ENCODE data around the gene ABCC6. TPM values are rescaled to one million over a fixed set of nuclear protein-coding genes. Genes with fewer than 3 reads are reported as not detected.

Gene ABCC6
- total RNA-seq, 1 donor from 2014 or later: 2.7 TPM

GRCh38 chr16:16166949-16167348 is 56.3 kb downstream of the ABCC6 start:
- H3K9me3 Mint-ChIP-seq (ENCODE audit: unreplicated experiment): no peaks in the 10 kb centered on the region
- no peak for DNase-seq
- no peak overlapping the region for H3K4me3 Mint-ChIP-seq (ENCODE audit: unreplicated experiment)
- H3K27ac Mint-ChIP-seq (ENCODE audit: unreplicated experiment): no peak overlapping the region
- H3K4me1 Mint-ChIP-seq (ENCODE audit: low read depth, unreplicated experiment): no peaks in the 10 kb centered on the region
- TF ChIP-seq CTCF (IDR thresholded peaks at IDR 0.05; ENCODE audit: partially characterized antibody, unreplicated experiment): no peak
- peaks cover 2% of the 10 kb centered on the region for H3K27me3 Mint-ChIP-seq (ENCODE audit: unreplicated experiment)
- H3K36me3 Mint-ChIP-seq (ENCODE audit: unreplicated experiment): peaks cover 2% of the 10 kb centered on the region

GRCh38 chr16:16166085-16166484 is 57.2 kb downstream of the ABCC6 start:
- H3K9me3 Mint-ChIP-seq (ENCODE audit: unreplicated experiment): no peaks in the 10 kb centered on the region
- no peak overlapping the region for H3K27ac Mint-ChIP-seq (ENCODE audit: unreplicated experiment)
- peaks cover 5% of the 10 kb centered on the region for H3K36me3 Mint-ChIP-seq (ENCODE audit: unreplicated experiment)
- H3K4me3 Mint-ChIP-seq (ENCODE audit: unreplicated experiment): no peak overlapping the region
- H3K27me3 Mint-ChIP-seq (ENCODE audit: unreplicated experiment): peaks cover 3% of the 10 kb centered on the region
- DNase-seq: no peak
- H3K4me1 Mint-ChIP-seq (ENCODE audit: low read depth, unreplicated experiment): no peaks in the 10 kb centered on the region
- no peak for TF ChIP-seq CTCF (IDR thresholded peaks at IDR 0.05; ENCODE audit: partially characterized antibody, unreplicated experiment)

GRCh38 chr16:16164243-16164642 is 59.1 kb downstream of the ABCC6 start:
- H3K4me3 Mint-ChIP-seq (ENCODE audit: unreplicated experiment): no peak overlapping the region
- no peak for DNase-seq
- no peak overlapping the region for H3K27ac Mint-ChIP-seq (ENCODE audit: unreplicated experiment)
- H3K36me3 Mint-ChIP-seq (ENCODE audit: unreplicated experiment): peaks cover 5% of the 10 kb centered on the region
- peaks cover 5% of the 10 kb centered on the region for H3K27me3 Mint-ChIP-seq (ENCODE audit: unreplicated experiment)
- no peaks in the 10 kb centered on the region for H3K4me1 Mint-ChIP-seq (ENCODE audit: low read depth, unreplicated experiment)
- TF ChIP-seq CTCF (IDR thresholded peaks at IDR 0.05; ENCODE audit: partially characterized antibody, unreplicated experiment): no peak
- peaks cover 4% of the 10 kb centered on the region for H3K9me3 Mint-ChIP-seq (ENCODE audit: unreplicated experiment)

GRCh38 chr16:16163571-16163970 is 59.7 kb downstream of the ABCC6 start:
- no peaks in the 10 kb centered on the region for H3K4me1 Mint-ChIP-seq (ENCODE audit: low read depth, unreplicated experiment)
- no peak overlapping the region for H3K27ac Mint-ChIP-seq (ENCODE audit: unreplicated experiment)
- H3K27me3 Mint-ChIP-seq (ENCODE audit: unreplicated experiment): peaks cover 5% of the 10 kb centered on the region
- H3K4me3 Mint-ChIP-seq (ENCODE audit: unreplicated experiment): no peak overlapping the region
- no peak for TF ChIP-seq CTCF (IDR thresholded peaks at IDR 0.05; ENCODE audit: partially characterized antibody, unreplicated experiment)
- peaks cover 9% of the 10 kb centered on the region for H3K9me3 Mint-ChIP-seq (ENCODE audit: unreplicated experiment)
- DNase-seq: no peak
- peaks cover 6% of the 10 kb centered on the region for H3K36me3 Mint-ChIP-seq (ENCODE audit: unreplicated experiment)

GRCh38 chr16:16163109-16163508 is 60.2 kb downstream of the ABCC6 start:
- peaks cover 11% of the 10 kb centered on the region for H3K36me3 Mint-ChIP-seq (ENCODE audit: unreplicated experiment)

More at GRCh38 chr16:16163109-16163508, 60.2 kb downstream of the ABCC6 start:
- Mint-ChIP-seq H3K27ac (ENCODE audit: unreplicated experiment) (no peak overlapping the region), H3K27me3 (ENCODE audit: unreplicated experiment) (peaks cover 5% of the 10 kb centered on the region), H3K4me3 (ENCODE audit: unreplicated experiment) (no peak overlapping the region), H3K9me3 (ENCODE audit: unreplicated experiment) (peaks cover 14% of the 10 kb centered on the region), H3K4me1 (ENCODE audit: low read depth, unreplicated experiment) (no peaks in the 10 kb centered on the region)
- DNase-seq: no peak
- TF ChIP-seq CTCF (IDR thresholded peaks at IDR 0.05; ENCODE audit: partially characterized antibody, unreplicated experiment): no peak

All from glutamatergic neuron (in vitro differentiated cells).